H1 (cell line): ENCODE results near the gene CDC42BPB. TPM values are rescaled to one million over a fixed set of nuclear protein-coding genes. Genes with fewer than 3 reads are reported as not detected.

ENCODE experiments used
- SAP30 ChIP-seq: fragments of 300-600 bp; sonication (generic); IDR thresholded peaks from 2 replicates; pipeline ENCODE4 v1.7.1; 2012; ENCODE audit warnings: low read length, moderate library complexity, mild to moderate bottlenecking, inconsistent platforms; ENCODE audit not compliant: insufficient read depth, insufficient replicate concordance
- polyA plus RNA-seq, 7 experiments: library from polyadenylated mRNA; depleted of rRNA in 3 of 7; stranded (reverse) in 5 of 7; unstranded in 2 of 7; fragments of >200 nt in 5 of 7; fragments of 200-250 nt in 2 of 7; gene quantifications; 1 replicate in 5 of 7; 2 replicates in 1 of 7; 4 replicates in 1 of 7; pipeline versions ENCODE4 v1.2.1 to v1.2.3, GENCODE V29; 2011 to 2013; ENCODE audit warnings: missing spikeins in 2 of 7, mixed read lengths in 2 of 7
- total RNA-seq: library from RNA; stranded (reverse); fragmentation: NEBNext Ultra II Directional; extraction: Animal tissue kit (Norgen Biotek cat#: 25700); gene quantifications from 2 replicates; pipeline ENCODE4 v1.2.1, GENCODE V29; 2021

The CDC42BPB gene
- total and polyA plus RNA-seq, 2 of the 8 experiments (the other 6 are each of a cell fraction or from before 2014, with no cell fraction given), result 51.2 to 88.2 TPM

- TF ChIP-seq SAP30, result no peak
Observed at GRCh38 chr14:102906616-102907302, 150.6 kb downstream of the CDC42BPB start (continued).
